Stimulated activated CD4-positive, alpha-beta T cell treated with anti-CD3 and anti-CD28 coated beads, Interleukin-1b, Interleukin-23, amount 100 ng/mL, for 48 hours (primary cell): ENCODE results near the gene UIMC1.
"Not testable (repeated sequence)": the region's sequence is repeated elsewhere in the genome, so short reads cannot be mapped to it uniquely, and the experiment has no call there.

Experiments
- DNase-seq: peaks from one replicate; pipeline ENCODE4 v3.0.0-alpha.2; 2020

UIMC1 gene

GRCh38 chr5:176881816-176882566 is 124.6 kb downstream of the UIMC1 start:
- DNase-seq = no peak

- no peak for DNase-seq
Measured at GRCh38 chr5:176881021-176881749, 125.4 kb downstream of the UIMC1 start.

DNA sequence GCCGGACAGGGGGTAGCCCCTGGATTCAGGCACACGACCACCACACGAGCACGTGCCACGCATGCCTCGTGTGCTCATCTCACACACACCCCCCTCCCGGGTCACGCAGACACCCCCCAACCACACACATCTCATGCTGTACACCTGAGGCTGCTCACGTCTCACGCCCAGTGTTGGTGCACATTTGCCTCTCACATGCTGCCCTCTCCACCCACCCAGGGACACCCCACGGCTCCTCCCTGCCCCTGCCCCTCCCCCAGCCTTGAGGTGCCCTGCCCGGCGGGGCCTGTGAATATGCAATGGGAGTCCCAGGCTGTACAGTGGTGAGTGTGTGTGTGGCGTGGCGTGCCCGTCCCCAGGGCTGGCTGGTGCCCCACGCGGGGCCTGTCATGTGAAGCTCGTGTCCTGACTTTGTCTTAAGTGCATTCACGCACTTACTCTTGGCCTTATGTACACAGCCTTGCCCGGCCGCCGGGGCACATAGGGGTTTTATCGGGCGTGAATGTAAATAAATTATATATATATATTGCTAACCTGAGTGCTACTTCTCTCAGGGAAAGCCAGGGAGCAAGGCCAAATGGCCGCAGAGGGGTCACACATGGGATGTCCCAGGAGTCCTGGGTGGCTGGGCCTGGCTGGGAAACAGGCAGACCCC is 126.1 kb downstream of the UIMC1 start:
- no peak for DNase-seq

GRCh38 chr5:176879663-176880361 is 126.8 kb downstream of the UIMC1 start:
- no peak for DNase-seq

DNA sequence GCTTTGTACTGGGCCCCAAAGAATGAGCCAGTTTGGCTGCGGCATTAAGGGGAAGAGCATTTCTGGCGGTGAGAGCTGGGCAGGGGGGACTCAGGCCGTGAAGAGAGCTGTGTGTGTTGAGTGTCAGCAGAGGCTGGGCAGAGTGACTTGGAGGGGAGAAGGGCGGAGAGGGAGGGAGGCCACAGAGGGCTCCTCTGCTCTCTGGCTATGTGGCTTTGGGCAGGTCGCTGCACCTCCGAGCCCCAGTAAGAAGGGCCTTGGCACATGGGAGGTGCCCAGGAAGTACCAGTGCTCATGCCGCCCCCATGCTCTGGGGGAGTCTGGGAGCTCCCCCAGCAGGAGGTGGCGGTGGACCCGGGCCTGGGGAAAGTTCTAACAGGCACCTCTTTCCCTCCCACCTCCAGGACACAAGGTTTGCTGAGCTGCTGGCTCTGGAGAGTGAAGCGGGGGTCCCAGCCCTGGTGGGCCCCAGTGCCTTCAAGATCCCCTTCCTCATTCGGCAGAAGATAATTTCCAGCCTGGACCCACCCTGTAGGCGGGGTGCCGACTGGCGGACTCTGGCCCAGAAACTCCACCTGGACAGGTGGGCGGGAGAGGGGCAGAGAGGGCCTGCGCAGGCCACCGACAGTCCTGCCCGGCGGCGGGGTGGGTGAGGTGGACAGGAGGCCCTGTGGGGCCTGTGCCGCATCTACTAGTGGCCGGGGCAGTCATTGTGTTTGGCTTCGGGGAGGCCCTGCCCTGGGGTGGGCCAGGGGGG is 127.5 kb downstream of the UIMC1 start:
- no peak for DNase-seq

DNA sequence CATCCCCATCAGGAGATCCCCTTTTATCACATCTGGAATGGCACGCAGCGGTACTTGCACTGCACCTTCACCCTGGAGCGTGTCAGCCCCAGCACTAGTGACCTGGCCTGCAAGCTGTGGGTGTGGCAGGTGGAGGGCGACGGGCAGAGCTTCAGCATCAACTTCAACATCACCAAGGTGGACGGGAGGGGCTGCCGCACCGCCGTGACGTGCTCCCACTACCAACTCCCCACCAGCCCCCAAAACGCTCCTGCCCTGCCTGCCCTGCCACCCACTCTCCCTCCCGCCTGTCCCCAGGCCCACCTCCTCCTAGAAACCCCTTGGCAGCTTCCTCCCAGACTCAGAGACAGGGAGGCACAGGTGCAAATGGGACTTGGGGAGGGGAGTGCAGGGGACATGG is 128.1 kb downstream of the UIMC1 start:
- no peak for DNase-seq

DNA sequence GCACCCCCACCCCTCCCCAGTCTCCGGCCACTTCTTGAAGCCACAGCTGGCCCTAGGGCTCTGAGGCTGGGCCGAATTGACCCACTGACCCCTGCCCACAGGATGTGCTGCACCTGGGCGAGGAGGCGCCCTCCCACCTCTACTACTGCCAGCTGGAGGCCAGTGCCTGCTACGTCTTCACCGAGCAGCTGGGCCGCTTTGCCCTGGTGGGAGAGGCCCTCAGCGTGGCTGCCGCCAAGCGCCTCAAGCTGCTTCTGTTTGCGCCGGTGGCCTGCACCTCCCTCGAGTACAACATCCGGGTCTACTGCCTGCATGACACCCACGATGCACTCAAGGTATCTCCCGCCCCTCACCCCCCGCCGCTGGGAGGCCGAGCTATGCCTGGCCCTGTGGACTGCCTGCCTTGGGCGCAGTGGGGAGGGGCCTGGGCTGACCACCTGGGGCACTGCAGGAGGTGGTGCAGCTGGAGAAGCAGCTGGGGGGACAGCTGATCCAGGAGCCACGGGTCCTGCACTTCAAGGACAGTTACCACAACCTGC is 128.7 kb downstream of the UIMC1 start:
- DNase-seq = no peak

DNA sequence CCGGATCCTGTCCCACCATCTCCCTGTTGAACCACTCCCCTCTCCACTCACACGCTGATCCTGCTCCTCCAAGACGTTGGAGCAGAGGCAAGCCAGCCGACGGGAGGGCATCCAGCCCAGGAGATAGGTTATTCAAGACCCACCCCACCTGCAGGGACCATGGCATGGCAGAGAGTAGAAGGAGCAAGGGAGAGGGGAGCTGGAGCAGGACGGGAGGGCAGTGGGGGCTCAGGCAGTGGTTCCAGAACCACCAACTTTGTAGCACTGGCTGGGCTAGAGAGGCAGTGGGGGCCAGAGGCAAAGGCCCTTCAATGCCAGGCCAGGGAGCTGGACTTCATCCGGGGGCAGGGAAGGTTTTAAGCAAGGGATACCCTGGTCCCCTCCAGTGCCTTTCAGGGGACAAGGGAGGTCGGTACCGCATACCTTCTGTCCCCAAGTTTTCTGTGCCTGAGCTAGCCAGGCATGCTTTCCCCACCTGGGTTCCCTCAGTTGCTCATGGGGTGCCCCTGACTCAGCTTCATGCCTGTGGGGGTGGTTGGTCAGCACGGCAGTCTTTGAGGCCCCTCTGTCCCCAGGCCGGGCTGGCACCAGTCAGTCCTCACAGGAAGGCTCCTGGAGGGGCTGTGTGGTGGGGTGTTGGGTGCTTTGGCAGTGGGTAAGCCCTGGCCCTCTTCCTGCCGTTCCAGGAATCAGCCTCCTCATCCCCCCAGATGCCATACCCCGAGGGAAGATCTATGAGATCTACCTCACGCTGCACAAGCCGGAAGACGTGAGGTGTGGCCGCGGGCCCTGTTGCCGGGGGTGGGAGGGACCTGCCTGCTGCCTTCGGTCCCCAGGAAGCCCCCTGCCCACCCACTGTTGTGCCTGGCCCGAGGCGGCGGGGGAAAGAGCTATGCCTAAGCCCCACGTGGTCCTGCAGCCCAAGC is 129.8 kb downstream of the UIMC1 start:
- DNase-seq = no peak

GRCh38 chr5:176875783-176876505 is 130.6 kb downstream of the UIMC1 start:
- DNase-seq = no peak

DNA sequence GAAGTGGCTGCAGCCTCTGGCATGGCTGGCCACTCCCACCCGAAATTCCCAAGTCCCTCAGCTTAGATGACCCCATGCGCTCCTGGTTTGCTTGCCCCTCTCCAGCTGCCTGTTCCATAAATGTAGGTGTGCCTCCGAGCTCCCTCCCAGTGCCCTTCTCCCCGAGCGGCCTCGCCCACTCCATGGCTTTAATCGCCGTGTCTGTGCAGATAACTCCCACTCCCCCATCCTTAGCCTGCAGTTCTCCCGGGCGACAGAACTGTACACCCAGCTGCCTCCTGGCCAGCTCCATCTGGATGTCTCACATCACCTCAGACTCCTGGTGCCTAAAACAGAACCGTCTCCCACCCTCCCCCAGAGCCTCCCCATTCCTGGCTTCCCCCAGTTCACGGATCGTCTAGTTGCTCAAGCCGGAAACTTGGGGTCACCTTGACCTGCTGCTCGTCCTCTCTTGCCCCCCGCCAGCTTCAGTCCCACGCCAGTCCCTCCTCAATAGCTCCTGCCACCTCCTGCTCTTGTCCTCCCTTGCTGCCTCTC is 131.5 kb downstream of the UIMC1 start:
- DNase-seq = no peak

GRCh38 chr5:176874198-176874780 is 132.3 kb downstream of the UIMC1 start:
- DNase-seq = no peak

- no peak for DNase-seq
Measured at GRCh38 chr5:176873541-176874172, 132.9 kb downstream of the UIMC1 start.

GRCh38 chr5:176873011-176873410 is 133.6 kb downstream of the UIMC1 start:
- not testable (repeated sequence) for DNase-seq

DNA sequence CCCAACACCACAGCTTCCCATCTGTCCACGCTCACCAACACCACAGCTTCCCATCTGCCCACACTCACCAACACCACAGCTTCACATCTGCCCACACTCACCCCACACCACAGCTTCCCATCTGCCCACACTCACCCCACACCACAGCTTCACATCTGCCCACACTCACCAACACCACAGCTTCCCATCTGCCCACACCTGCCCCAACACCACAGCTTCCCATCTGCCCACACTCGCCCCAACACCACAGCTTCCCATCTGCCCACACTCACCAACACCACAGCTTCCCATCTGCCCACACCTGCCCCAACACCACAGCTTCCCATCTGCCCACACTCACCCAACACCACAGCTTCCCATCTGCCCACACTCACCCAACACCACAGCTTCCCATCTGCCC is 134.0 kb downstream of the UIMC1 start:
- DNase-seq = not testable (repeated sequence)

GRCh38 chr5:176870644-176871043 is 135.9 kb downstream of the UIMC1 start:
- DNase-seq = not testable (repeated sequence)

GRCh38 chr5:176870110-176870591 is 136.4 kb downstream of the UIMC1 start:
- DNase-seq = no peak

- no peak for DNase-seq
Measured at GRCh38 chr5:176869501-176870109, 137.0 kb downstream of the UIMC1 start.

GRCh38 chr5:176868731-176869130 is 137.8 kb downstream of the UIMC1 start:
- DNase-seq = no peak

DNA sequence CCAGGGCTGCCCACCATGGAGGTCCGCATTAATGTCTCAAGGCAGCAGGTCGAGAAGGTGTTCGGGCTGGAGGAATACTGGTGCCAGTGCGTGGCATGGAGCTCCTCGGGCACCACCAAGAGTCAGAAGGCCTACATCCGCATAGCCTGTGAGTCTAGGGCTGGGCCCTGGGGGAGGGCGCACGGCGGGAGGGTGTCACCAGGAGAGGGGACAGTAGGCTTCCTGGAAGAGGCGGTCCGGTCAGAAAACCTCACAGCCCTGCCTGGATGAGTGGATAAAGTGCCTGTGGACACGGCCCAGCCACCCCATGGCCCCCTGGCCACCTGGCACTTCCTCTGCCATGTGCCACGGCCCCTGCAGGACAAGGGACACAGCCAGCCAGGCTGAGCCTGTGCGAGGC is 138.5 kb downstream of the UIMC1 start:
- DNase-seq = no peak
